ENCODE data around the gene FLYWCH1.

DNA sequence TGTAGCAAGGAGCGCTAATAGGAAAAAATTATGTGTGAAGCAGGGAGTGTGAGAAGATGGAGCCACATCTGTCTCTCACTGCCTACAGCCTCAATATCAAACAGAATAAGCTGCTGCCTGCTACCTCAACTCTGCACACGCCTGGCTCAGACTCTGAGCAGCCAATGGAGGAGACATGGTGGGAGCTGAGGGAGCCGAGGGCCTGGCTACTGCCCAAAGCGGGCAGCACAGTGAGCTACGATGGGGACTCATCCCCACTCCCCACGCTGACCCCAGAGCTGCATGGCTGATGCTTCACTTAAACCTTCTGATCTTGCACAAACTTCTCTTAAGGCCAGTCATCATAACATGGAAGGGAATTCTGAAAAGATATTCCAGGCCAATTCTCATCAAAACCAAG is 39.8 kb upstream of the FLYWCH1 start:
- TF ChIP-seq CTCF (IDR thresholded peaks at IDR 0.05; ENCODE audit: borderline replicate concordance, extremely low read depth, low read length, poor library complexity, severe bottlenecking) (no peak), EZH2 (IDR thresholded peaks at IDR 0.05; ENCODE audit: borderline replicate concordance, low read depth, low read length, severe bottlenecking) (no peak)

Data from DND-41 (cell line).